MG63 (cell line): ENCODE results near the gene KRTAP4-12. TPM values are rescaled to one million over a fixed set of nuclear protein-coding genes. Genes with fewer than 3 reads are reported as not detected.

Source experiments
- total RNA-seq: library from RNA; depleted of rRNA; stranded (reverse); fragments of >200 nt; shearing (Covaris generic); gene quantifications from 2 replicates; pipeline ENCODE4 v1.2.3, GENCODE V29; 2014; ENCODE audit warnings: low replicate concordance; rRNA removed

The KRTAP4-12 gene
- total RNA-seq, 1 experiment from 2014 or later = not detected

Other genes starting within 250 kb of the KRTAP4-12 start
- not detected in 2 replicates for gene KRT20, start 238.9 kb downstream of the KRTAP4-12 start, total RNA-seq
- gene KRT23, start 186.5 kb downstream of the KRTAP4-12 start, total RNA-seq = 0.07 TPM in 1 of 2 replicates, not detected in the other
- gene KRT39, start 157.2 kb downstream of the KRTAP4-12 start, total RNA-seq = not detected in 2 replicates
- gene KRT40, start 139.9 kb downstream of the KRTAP4-12 start, total RNA-seq = not detected in 2 replicates
- gene KRTAP3-3, start 130.0 kb downstream of the KRTAP4-12 start, total RNA-seq = not detected in 2 replicates
- gene KRTAP3-2, start 124.3 kb downstream of the KRTAP4-12 start, total RNA-seq = not detected in 2 replicates
- gene KRTAP3-1, start 115.1 kb downstream of the KRTAP4-12 start, total RNA-seq = not detected in 2 replicates
- 1.2 and 3.2 TPM in 2 replicates for gene KRTAP1-5, start 97.0 kb downstream of the KRTAP4-12 start, total RNA-seq
- not detected in 2 replicates for gene KRTAP1-4, start 94.0 kb downstream of the KRTAP4-12 start, total RNA-seq
- not detected in 2 replicates for gene KRTAP1-3, start 89.3 kb downstream of the KRTAP4-12 start, total RNA-seq
- 0.33 TPM in 1 of 2 replicates, not detected in the other for gene KRTAP1-1, start 82.7 kb downstream of the KRTAP4-12 start, total RNA-seq
- gene KRTAP2-1, start 76.9 kb downstream of the KRTAP4-12 start, total RNA-seq = not detected in 2 replicates
- gene KRTAP2-2, start 69.0 kb downstream of the KRTAP4-12 start, total RNA-seq = not detected in 2 replicates
- 0.33 TPM in 1 of 2 replicates, not detected in the other for gene KRTAP2-3, start 64.1 kb downstream of the KRTAP4-12 start, total RNA-seq
- gene KRTAP2-4, start 58.3 kb downstream of the KRTAP4-12 start, total RNA-seq = not detected in 2 replicates
- not detected in 2 replicates for gene KRTAP4-7, start 40.0 kb downstream of the KRTAP4-12 start, total RNA-seq
- gene KRTAP4-8, start 26.0 kb downstream of the KRTAP4-12 start, total RNA-seq = not detected in 2 replicates
- not detected in 2 replicates for gene KRTAP4-16, start 22.0 kb downstream of the KRTAP4-12 start, total RNA-seq
- gene KRTAP4-9, start 18.8 kb downstream of the KRTAP4-12 start, total RNA-seq = not detected in 2 replicates
- gene KRTAP4-11, start 5.8 kb downstream of the KRTAP4-12 start, total RNA-seq = not detected in 2 replicates
- not detected in 2 replicates for gene KRTAP4-6, start 16.4 kb upstream of the KRTAP4-12 start, total RNA-seq
- gene KRTAP4-5, start 25.6 kb upstream of the KRTAP4-12 start, total RNA-seq = not detected in 2 replicates
- not detected in 2 replicates for gene KRTAP4-4, start 36.6 kb upstream of the KRTAP4-12 start, total RNA-seq
- not detected in 2 replicates for gene KRTAP4-3, start 44.0 kb upstream of the KRTAP4-12 start, total RNA-seq
- not detected in 2 replicates for gene KRTAP4-2, start 54.0 kb upstream of the KRTAP4-12 start, total RNA-seq
- gene KRTAP4-1, start 60.7 kb upstream of the KRTAP4-12 start, total RNA-seq = not detected in 2 replicates
- gene KRTAP9-1, start 65.7 kb upstream of the KRTAP4-12 start, total RNA-seq = not detected in 2 replicates
- gene KRTAP9-2, start 102.5 kb upstream of the KRTAP4-12 start, total RNA-seq = not detected in 2 replicates
- not detected in 2 replicates for gene KRTAP9-3, start 108.3 kb upstream of the KRTAP4-12 start, total RNA-seq
- not detected in 2 replicates for gene KRTAP9-8, start 113.8 kb upstream of the KRTAP4-12 start, total RNA-seq
- gene KRTAP9-4, start 125.5 kb upstream of the KRTAP4-12 start, total RNA-seq = not detected in 2 replicates
- not detected in 2 replicates for gene KRTAP9-9, start 131.2 kb upstream of the KRTAP4-12 start, total RNA-seq
- not detected in 2 replicates for gene KRTAP9-6, start 141.2 kb upstream of the KRTAP4-12 start, total RNA-seq
- gene KRTAP9-7, start 151.5 kb upstream of the KRTAP4-12 start, total RNA-seq = not detected in 2 replicates
- not detected in 2 replicates for gene KRTAP29-1, start 178.7 kb upstream of the KRTAP4-12 start, total RNA-seq
- gene KRTAP16-1, start 185.1 kb upstream of the KRTAP4-12 start, total RNA-seq = not detected in 2 replicates
- not detected in 2 replicates for gene KRTAP17-1, start 191.5 kb upstream of the KRTAP4-12 start, total RNA-seq
- gene KRT33A, start 226.6 kb upstream of the KRTAP4-12 start, total RNA-seq = not detected in 2 replicates
- gene KRT33B, start 245.6 kb upstream of the KRTAP4-12 start, total RNA-seq = 0.17 and 2.0 TPM in 2 replicates